ENCODE measurements around the gene FOXD4L1.
"Not testable (repeated sequence)": the region's sequence is repeated elsewhere in the genome, so short reads cannot be mapped to it uniquely, and the experiment has no call there.

GRCh38 chr2:113528126-113528525, 29.7 kb downstream of the FOXD4L1 start:
- TF ChIP-seq CTCF, POLR2AphosphoS5, POLR2A (IDR thresholded peaks at IDR 0.05): not testable (repeated sequence)

All from stomach (tissue), 4 donors.